HG03565 (cell line): ENCODE measurements around the gene PTGDS.
A peak's percentile ranks its signal among the peaks of the same experiment; 100 is the strongest.
"Not testable (repeated sequence)": the region's sequence is repeated elsewhere in the genome, so short reads cannot be mapped to it uniquely, and the experiment has no call there.

Source experiments
- ATAC-seq: cut with Tn5 transposase; IDR thresholded peaks from one replicate; pipeline ENCODE4 v1.9.1; 2021; ENCODE audit warnings: mild to moderate bottlenecking, moderate library complexity; ENCODE audit not compliant: unreplicated experiment

Gene PTGDS

GRCh38 chr9:136985853-136986252 lies 8.5 kb downstream of the PTGDS start:
- ATAC-seq, result no peak

GRCh38 chr9:136988872-136989271 lies 11.6 kb downstream of the PTGDS start:
- ATAC-seq, result no peak

GRCh38 chr9:136990242-136990911 lies 13.1 kb downstream of the PTGDS start:
- ATAC-seq, result no peak

- peak; percentile 59 for ATAC-seq
These were observed 14.9 kb downstream of the PTGDS start, which contains the start of gene PAXX for GRCh38 chr9:136991993-136992818. TSS of gene PAXX (plus strand) at chr9:136992422. CDS start at chr9:136992444, 22 bp downstream.

GRCh38 chr9:136992819-136993369 lies 15.6 kb downstream of the PTGDS start:
- no peak for ATAC-seq

GRCh38 chr9:136994180-136994887 lies 17.0 kb downstream of the PTGDS start:
- ATAC-seq, result no peak

GRCh38 chr9:136994888-136995230 lies 17.6 kb downstream of the PTGDS start:
- ATAC-seq, result no peak

GRCh38 chr9:136995362-136995761 lies 18.1 kb downstream of the PTGDS start:
- ATAC-seq, result no peak

- no peak for ATAC-seq
These were observed 18.5 kb downstream of the PTGDS start for GRCh38 chr9:136995772-136996311.

- no peak for ATAC-seq
These were observed 19.3 kb downstream of the PTGDS start, which contains the start of gene CLIC3 for GRCh38 chr9:136996361-136997292. TSS of gene CLIC3 (minus strand) at chr9:136996568. CDS start at chr9:136996543, 25 bp downstream.

GRCh38 chr9:136997371-136997770 lies 20.1 kb downstream of the PTGDS start:
- no peak for ATAC-seq

- ATAC-seq, result no peak
These were observed 20.5 kb downstream of the PTGDS start for GRCh38 chr9:136997830-136998234.

GRCh38 chr9:137000177-137000930 lies 23.1 kb downstream of the PTGDS start:
- ATAC-seq, result peak; percentile 66

- no peak for ATAC-seq
These were observed 24.7 kb downstream of the PTGDS start for GRCh38 chr9:137001857-137002645.

GRCh38 chr9:137002646-137003041 lies 25.3 kb downstream of the PTGDS start:
- ATAC-seq, result no peak

GRCh38 chr9:137004285-137004684 lies 27.0 kb downstream of the PTGDS start:
- ATAC-seq, result not testable (repeated sequence)

- no peak for ATAC-seq
These were observed 29.1 kb downstream of the PTGDS start for GRCh38 chr9:137006116-137007003.
